ENCODE data around the gene KRT76. TPM values are rescaled to one million over a fixed set of nuclear protein-coding genes. Genes with fewer than 3 reads are reported as not detected.

KRT76 gene
- total RNA-seq, 1 donor: not detected

DNA sequence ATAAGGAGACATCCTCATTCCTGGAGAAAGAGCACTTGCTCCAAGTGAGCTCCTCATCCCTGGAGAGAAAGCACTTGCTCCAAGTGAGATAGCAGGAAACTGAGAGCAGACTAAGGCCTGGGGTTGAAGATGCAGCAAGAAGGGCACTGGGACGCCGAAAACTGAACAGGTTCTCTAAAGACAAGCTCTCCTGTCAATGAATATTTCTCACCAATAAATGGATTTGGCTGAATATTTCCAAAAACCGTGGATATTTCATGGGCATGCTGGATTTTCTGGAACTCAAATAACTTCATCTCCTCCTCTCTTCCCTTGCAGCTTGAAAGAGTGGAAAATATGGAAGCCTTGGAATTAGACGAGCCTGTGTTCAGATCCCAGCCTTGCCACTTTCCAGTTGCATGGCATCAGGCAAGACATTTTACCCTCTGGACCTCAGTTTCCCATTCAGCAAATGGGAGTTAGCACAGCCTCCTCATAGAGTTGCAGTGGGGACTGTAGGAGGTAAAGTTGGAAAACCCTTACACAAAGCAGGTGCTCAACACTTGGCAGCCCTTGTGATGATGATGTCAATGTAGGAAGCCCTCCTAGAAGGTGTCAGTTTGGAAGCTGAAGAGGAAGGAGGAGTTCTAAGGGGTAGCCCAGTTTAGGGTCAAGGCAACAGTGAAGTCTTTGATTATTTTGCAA is 4.4 kb upstream of the KRT76 start:
- no peaks in the 10 kb centered on the region for H3K36me3 ChIP-seq (ENCODE audit: insufficient read depth, low read length)

GRCh38 chr12:52779914-52780313 is 2.8 kb upstream of the KRT76 start:
- no peaks in the 10 kb centered on the region for H3K9me3 ChIP-seq (ENCODE audit: low read depth, low read length)
- H3K79me2 ChIP-seq (ENCODE audit: insufficient read depth, low read length): no peaks in the 10 kb centered on the region
- no peak overlapping the region for H2AFZ ChIP-seq (ENCODE audit: low read length)
- H3K4me2 ChIP-seq (ENCODE audit: insufficient read depth, low read length): no peak overlapping the region
- H3K4me1 ChIP-seq (ENCODE audit: insufficient read depth, low read length): no peaks in the 10 kb centered on the region
- no peak overlapping the region for H3K27ac ChIP-seq (ENCODE audit: low read depth, low read length)
- H3K36me3 ChIP-seq (ENCODE audit: insufficient read depth, low read length): no peaks in the 10 kb centered on the region
- H4K20me1 ChIP-seq (ENCODE audit: insufficient read depth, low read length): no peaks in the 10 kb centered on the region
- DNase-seq (ENCODE audit: insufficient read length, low spot score, missing footprints): no peak
- no peak overlapping the region for H3K4me3 ChIP-seq (ENCODE audit: insufficient read depth, low read length)
- no peak for TF ChIP-seq CTCF (IDR thresholded peaks at IDR 0.05; ENCODE audit: extremely low read depth, low read depth, low read length)
- H3K27me3 ChIP-seq (ENCODE audit: insufficient read depth, low read length): peaks cover 69% of the 10 kb centered on the region

More for the DNA sequence above, 4.4 kb upstream of the KRT76 start:
- Histone ChIP-seq H3K4me1 (ENCODE audit: insufficient read depth, low read length) (no peaks in the 10 kb centered on the region), H3K9me3 (ENCODE audit: low read depth, low read length) (no peaks in the 10 kb centered on the region), H3K4me3 (ENCODE audit: insufficient read depth, low read length) (no peak overlapping the region), H3K27me3 (ENCODE audit: insufficient read depth, low read length) (peaks cover 63% of the 10 kb centered on the region), H3K27ac (ENCODE audit: low read depth, low read length) (no peak overlapping the region), H2AFZ (ENCODE audit: low read length) (no peak overlapping the region), H4K20me1 (ENCODE audit: insufficient read depth, low read length) (no peaks in the 10 kb centered on the region), H3K4me2 (ENCODE audit: insufficient read depth, low read length) (no peak overlapping the region), H3K79me2 (ENCODE audit: insufficient read depth, low read length) (no peaks in the 10 kb centered on the region)
- no peak for TF ChIP-seq CTCF (IDR thresholded peaks at IDR 0.05; ENCODE audit: extremely low read depth, low read depth, low read length)
- no peak for DNase-seq (ENCODE audit: insufficient read length, low spot score, missing footprints)

- no peak for DNase-seq (ENCODE audit: insufficient read length, low spot score, missing footprints)
- Histone ChIP-seq H4K20me1 (ENCODE audit: insufficient read depth, low read length) (no peaks in the 10 kb centered on the region), H3K79me2 (ENCODE audit: insufficient read depth, low read length) (no peaks in the 10 kb centered on the region), H3K27me3 (ENCODE audit: insufficient read depth, low read length) (peaks cover 72% of the 10 kb centered on the region), H3K4me2 (ENCODE audit: insufficient read depth, low read length) (no peak overlapping the region), H2AFZ (ENCODE audit: low read length) (no peak overlapping the region), H3K4me1 (ENCODE audit: insufficient read depth, low read length) (no peaks in the 10 kb centered on the region), H3K9me3 (ENCODE audit: low read depth, low read length) (no peaks in the 10 kb centered on the region), H3K27ac (ENCODE audit: low read depth, low read length) (no peak overlapping the region), H3K4me3 (ENCODE audit: insufficient read depth, low read length) (no peak overlapping the region), H3K36me3 (ENCODE audit: insufficient read depth, low read length) (no peaks in the 10 kb centered on the region)
- no peak for TF ChIP-seq CTCF (IDR thresholded peaks at IDR 0.05; ENCODE audit: extremely low read depth, low read depth, low read length)
Observed at GRCh38 chr12:52778833-52779232, 1.7 kb upstream of the KRT76 start.

- H3K4me3 ChIP-seq (ENCODE audit: insufficient read depth, low read length): no peak overlapping the region
- TF ChIP-seq CTCF (IDR thresholded peaks at IDR 0.05; ENCODE audit: extremely low read depth, low read depth, low read length): no peak
- peaks cover 74% of the 10 kb centered on the region for H3K27me3 ChIP-seq (ENCODE audit: insufficient read depth, low read length)
- no peak overlapping the region for H3K27ac ChIP-seq (ENCODE audit: low read depth, low read length)
- no peaks in the 10 kb centered on the region for H3K9me3 ChIP-seq (ENCODE audit: low read depth, low read length)
- H3K4me2 ChIP-seq (ENCODE audit: insufficient read depth, low read length): no peak overlapping the region
- H4K20me1 ChIP-seq (ENCODE audit: insufficient read depth, low read length): no peaks in the 10 kb centered on the region
- H3K4me1 ChIP-seq (ENCODE audit: insufficient read depth, low read length): no peaks in the 10 kb centered on the region
- no peak for DNase-seq (ENCODE audit: insufficient read length, low spot score, missing footprints)
- no peaks in the 10 kb centered on the region for H3K36me3 ChIP-seq (ENCODE audit: insufficient read depth, low read length)
- no peaks in the 10 kb centered on the region for H3K79me2 ChIP-seq (ENCODE audit: insufficient read depth, low read length)
- no peak overlapping the region for H2AFZ ChIP-seq (ENCODE audit: low read length)
Observed at GRCh38 chr12:52777566-52777965, 421 bp upstream of the KRT76 start.

Measured in osteoblast (primary cell).